Measurements from ENCODE around the gene SYCP1.

GRCh38 chr1:114831276-114831994 is 23.2 kb upstream of the SYCP1 start:
- TF ChIP-seq, protein P1, sequence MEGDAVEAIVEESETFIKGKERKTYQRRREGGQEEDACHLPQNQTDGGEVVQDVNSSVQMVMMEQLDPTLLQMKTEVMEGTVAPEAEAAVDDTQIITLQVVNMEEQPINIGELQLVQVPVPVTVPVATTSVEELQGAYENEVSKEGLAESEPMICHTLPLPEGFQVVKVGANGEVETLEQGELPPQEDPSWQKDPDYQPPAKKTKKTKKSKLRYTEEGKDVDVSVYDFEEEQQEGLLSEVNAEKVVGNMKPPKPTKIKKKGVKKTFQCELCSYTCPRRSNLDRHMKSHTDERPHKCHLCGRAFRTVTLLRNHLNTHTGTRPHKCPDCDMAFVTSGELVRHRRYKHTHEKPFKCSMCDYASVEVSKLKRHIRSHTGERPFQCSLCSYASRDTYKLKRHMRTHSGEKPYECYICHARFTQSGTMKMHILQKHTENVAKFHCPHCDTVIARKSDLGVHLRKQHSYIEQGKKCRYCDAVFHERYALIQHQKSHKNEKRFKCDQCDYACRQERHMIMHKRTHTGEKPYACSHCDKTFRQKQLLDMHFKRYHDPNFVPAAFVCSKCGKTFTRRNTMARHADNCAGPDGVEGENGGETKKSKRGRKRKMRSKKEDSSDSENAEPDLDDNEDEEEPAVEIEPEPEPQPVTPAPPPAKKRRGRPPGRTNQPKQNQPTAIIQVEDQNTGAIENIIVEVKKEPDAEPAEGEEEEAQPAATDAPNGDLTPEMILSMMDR (IDR thresholded peaks at IDR 0.05): no peak
- TF ChIP-seq POLR2A (IDR thresholded peaks at IDR 0.05): no peak
